Left lung (tissue), 10 donors: ENCODE data around the gene ST7L. TPM values are rescaled to one million over a fixed set of nuclear protein-coding genes. Genes with fewer than 3 reads are reported as not detected.
"Not testable (repeated sequence)": the region's sequence is repeated elsewhere in the genome, so short reads cannot be mapped to it uniquely, and the experiment has no call there.

ENCODE experiments used
- ATAC-seq: fragments of 200-7000 bp; cut with Tn5 transposase; one replicate; pipeline ENCODE4 v1.9.1; 2020; ENCODE audit warnings: moderate library complexity
- DNase-seq, 4 donors: peaks; one replicate each; pipeline ENCODE4 v3.0.0-alpha.2; 2013 to 2020
- H3K27ac ChIP-seq, 2 donors: fragments of 200-600 bp; sonication (generic) in 1 of 2; one replicate each; pipeline versions ENCODE4 v1.5.0 to v1.8.0; 2020 to 2021
- H3K27me3 ChIP-seq, 2 donors: fragments of 200-600 bp; sonication (generic) in 1 of 2; one replicate each; pipeline versions ENCODE4 v1.5.0 to v1.8.0; 2020 to 2021
- H3K36me3 ChIP-seq, 2 donors: fragments of 200-600 bp; sonication (generic) in 1 of 2; one replicate each; pipeline versions ENCODE4 v1.5.0 to v1.8.0; 2020 to 2021
- H3K4me1 ChIP-seq, 2 donors: fragments of 200-600 bp; one replicate each; pipeline ENCODE4 v1.8.0; 2021
- H3K4me3 ChIP-seq, 2 donors: fragments of 200-600 bp; sonication (generic) in 1 of 2; one replicate each; pipeline versions ENCODE4 v1.5.0 to v1.8.0; 2020 to 2021; ENCODE audit warnings: mild to moderate bottlenecking in 1 of 2
- H3K9me3 ChIP-seq, 2 donors: fragments of 200-600 bp; sonication (generic) in 1 of 2; one replicate each; pipeline versions ENCODE4 v1.5.0 to v1.8.0; 2020 to 2021
- intact Hi-C, 2 donors: fragments of 100-400 bp; cut with DNase I; formaldehyde crosslinking; loops; one replicate each; pipeline versions ENCODE4 v1.11.2 to v1.14.2; 2022
- polyA plus RNA-seq, 6 donors: library from polyadenylated mRNA; unstranded; fragments of 120-200 nt; gene quantifications; one replicate each; pipeline ENCODE4 v1.2.1, GENCODE V29; 2013; ENCODE audit not compliant: insufficient read length in 6 of 6
- total RNA-seq, 2 donors: library from RNA; stranded (reverse); fragmentation: NEBNext Ultra II Directional; extraction: Animal tissue kit (Norgen Biotek cat#: 25700); gene quantifications; one replicate each; pipeline ENCODE4 v1.2.1, GENCODE V29; 2021
- TF ChIP-seq, protein P1 (sequence below), 2 donors: fragments of 200-600 bp; sonication (generic) in 1 of 2; IDR thresholded peaks; one replicate each; pipeline versions ENCODE4 v1.5.0 to v1.8.0; 2021; ENCODE audit warnings: antibody characterized with exemption in 2 of 2
- donor health status: DM: no; HTN: yes; CAD: no.
- donor health status: DM: no; HTN: no; CAD: no.

ST7L gene
- total and polyA plus RNA-seq, 8 donors, result 15.9 to 35.2 (median 26.8) TPM

DNA sequence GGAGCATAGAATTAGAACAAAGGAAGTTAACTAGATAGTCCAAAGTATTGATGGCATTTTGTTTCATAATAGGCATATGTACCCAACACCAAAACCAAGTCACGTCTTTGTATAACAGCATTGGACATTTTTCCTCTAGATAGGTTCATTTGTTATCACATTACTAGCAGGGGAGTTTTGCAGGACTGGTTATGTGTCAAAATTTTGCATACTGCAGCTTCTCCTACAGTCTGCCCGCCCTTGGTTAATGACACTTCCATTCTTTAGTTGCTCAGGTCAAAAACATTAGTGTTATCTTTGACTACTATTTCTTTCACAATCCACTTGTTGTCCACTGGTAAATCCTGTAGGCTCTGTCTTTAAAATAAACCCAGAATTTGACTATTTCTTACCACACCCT is 9.6 kb upstream of the ST7L start:
- DNase-seq (no peak), ATAC-seq (no peak)
- Histone ChIP-seq H3K27ac (no peak overlapping the region), H3K9me3 (no peaks in the 10 kb centered on the region), H3K36me3 (peaks cover 0 to 8% of the 10 kb centered on the region in 2 donors), H3K4me1 (peaks cover 12 to 97% of the 10 kb centered on the region in 2 donors), H3K27me3 (no peaks in the 10 kb centered on the region), H3K4me3 (no peak overlapping the region)
- intact Hi-C loops, result loop anchor here in 1 of 2 donors (10.0 kb wide), 2 partner anchors 46 to 76 kb away; partner anchors contain the start of genes MOV10 and RHOC
- TF ChIP-seq, protein P1, sequence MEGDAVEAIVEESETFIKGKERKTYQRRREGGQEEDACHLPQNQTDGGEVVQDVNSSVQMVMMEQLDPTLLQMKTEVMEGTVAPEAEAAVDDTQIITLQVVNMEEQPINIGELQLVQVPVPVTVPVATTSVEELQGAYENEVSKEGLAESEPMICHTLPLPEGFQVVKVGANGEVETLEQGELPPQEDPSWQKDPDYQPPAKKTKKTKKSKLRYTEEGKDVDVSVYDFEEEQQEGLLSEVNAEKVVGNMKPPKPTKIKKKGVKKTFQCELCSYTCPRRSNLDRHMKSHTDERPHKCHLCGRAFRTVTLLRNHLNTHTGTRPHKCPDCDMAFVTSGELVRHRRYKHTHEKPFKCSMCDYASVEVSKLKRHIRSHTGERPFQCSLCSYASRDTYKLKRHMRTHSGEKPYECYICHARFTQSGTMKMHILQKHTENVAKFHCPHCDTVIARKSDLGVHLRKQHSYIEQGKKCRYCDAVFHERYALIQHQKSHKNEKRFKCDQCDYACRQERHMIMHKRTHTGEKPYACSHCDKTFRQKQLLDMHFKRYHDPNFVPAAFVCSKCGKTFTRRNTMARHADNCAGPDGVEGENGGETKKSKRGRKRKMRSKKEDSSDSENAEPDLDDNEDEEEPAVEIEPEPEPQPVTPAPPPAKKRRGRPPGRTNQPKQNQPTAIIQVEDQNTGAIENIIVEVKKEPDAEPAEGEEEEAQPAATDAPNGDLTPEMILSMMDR (IDR thresholded peaks at IDR 0.05), result no peak

DNA sequence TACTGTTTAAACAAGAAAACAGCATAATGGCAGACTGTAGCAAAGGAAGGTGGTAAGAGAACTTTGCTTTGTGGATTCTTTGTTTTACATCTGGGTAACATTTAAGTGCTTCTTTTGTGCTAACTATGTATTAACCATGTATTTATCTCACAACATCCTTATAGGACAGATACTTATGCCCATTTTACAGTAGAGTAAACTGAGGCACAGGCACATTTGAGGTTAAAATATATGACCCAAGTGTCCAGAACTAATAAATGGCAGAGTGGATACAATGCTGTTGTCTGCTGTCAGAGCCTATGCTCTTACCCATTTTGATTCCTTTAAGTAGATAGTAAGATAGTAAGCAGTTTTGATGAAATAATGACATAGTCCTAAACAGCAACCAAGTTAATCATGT is 7.9 kb upstream of the ST7L start:
- intact Hi-C loops, result loop anchor here in 1 of 2 donors (10.0 kb wide), 2 partner anchors 48 to 78 kb away; partner anchors contain the start of genes MOV10 and RHOC
- Histone ChIP-seq H3K4me1 (peaks cover 19 to 96% of the 10 kb centered on the region in 2 donors), H3K27ac (no peak overlapping the region), H3K36me3 (peaks cover 0 to 8% of the 10 kb centered on the region in 2 donors), H3K4me3 (no peak overlapping the region), H3K9me3 (no peaks in the 10 kb centered on the region), H3K27me3 (no peaks in the 10 kb centered on the region)
- TF ChIP-seq, protein P1 (IDR thresholded peaks at IDR 0.05), result no peak
- ATAC-seq (no peak), DNase-seq (no peak)

DNA sequence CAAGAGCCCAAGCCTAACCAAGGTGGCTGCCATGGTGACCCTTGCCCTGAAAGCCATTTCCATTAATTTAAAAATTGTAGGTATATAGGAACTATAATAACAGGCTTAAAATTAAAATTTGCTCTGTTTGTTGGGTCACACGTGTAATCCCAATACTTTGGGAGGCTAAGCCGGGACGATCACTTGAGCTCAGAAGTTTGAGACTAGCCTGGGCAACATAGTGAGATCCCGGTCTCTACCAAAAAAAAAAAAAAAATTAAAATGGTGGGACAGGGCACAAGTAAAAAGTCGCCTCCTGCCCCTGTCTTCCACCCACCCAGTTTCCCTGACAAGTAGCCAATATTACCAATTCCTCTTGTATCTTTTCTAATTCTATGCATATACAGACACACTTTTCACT is 7.3 kb upstream of the ST7L start:
- DNase-seq, result no peak
- no peaks in the 10 kb centered on the region for H3K27me3 ChIP-seq
- TF ChIP-seq, protein P1 (IDR thresholded peaks at IDR 0.05), result no peak
- no peak overlapping the region for H3K4me3 ChIP-seq
- H3K4me1 ChIP-seq, result peaks cover 26 to 96% of the 10 kb centered on the region in 2 donors
- intact Hi-C loops, result loop anchor here in 1 of 2 donors (10.0 kb wide), 2 partner anchors 49 to 79 kb away; partner anchors contain the start of genes MOV10 and RHOC
- ATAC-seq, result no peak
- peaks cover 0 to 8% of the 10 kb centered on the region in 2 donors for H3K36me3 ChIP-seq
- H3K9me3 ChIP-seq, result no peaks in the 10 kb centered on the region
- no peak overlapping the region for H3K27ac ChIP-seq

DNA sequence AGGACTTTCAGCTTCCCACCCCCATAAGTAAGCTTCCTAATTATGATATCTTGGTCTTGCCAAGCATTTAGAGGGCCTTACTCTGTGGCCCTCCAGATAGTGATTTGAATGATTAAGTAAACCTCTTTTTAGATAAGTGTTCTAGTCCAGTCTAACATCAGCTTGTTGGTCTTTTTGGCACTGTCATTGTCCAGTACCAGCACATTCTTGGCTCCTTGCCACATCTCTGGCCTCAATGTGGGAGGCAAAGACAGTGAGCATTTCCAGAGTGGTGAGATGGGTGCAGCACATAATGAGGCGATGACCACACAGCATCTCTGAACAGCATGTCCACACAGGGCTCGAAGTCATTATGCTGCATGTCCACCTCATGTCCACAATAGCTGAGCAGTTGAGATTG is 6.8 kb upstream of the ST7L start:
- H3K36me3 ChIP-seq, result peaks cover 0 to 6% of the 10 kb centered on the region in 2 donors
- ATAC-seq (no peak), DNase-seq (no peak)
- intact Hi-C loops, result loop anchor here in 1 of 2 donors (10.0 kb wide), 2 partner anchors 49 to 79 kb away; partner anchors contain the start of genes MOV10 and RHOC
- peaks cover 31 to 98% of the 10 kb centered on the region in 2 donors for H3K4me1 ChIP-seq
- no peaks in the 10 kb centered on the region for H3K27me3 ChIP-seq
- TF ChIP-seq, protein P1 (IDR thresholded peaks at IDR 0.05), result no peak
- peak overlapping the region in 1 of 2 donors; percentile 28 for H3K27ac ChIP-seq
- no peaks in the 10 kb centered on the region for H3K9me3 ChIP-seq
- H3K4me3 ChIP-seq, result no peak overlapping the region

DNA sequence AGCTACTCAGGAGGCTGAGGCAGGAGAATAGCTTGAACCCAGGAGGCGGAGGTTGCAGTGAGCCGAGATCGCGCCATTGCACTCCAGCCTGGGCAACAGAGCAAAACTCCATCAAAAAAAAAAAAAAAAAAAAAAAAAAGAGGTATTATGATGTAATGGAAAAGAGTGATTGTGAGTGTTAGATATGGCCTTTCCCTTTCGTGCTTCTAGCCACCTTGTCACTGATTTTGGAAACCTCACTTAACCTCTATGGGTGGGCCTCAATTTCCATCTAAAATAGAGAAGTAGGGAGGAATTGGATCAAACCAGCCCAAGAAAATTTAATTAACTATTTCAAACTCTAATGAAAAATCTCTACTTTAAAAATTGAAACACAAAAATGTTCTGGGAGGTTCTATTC is 5.6 kb upstream of the ST7L start:
- not testable (repeated sequence) for DNase-seq, H3K27ac ChIP-seq, H3K4me3 ChIP-seq, H3K36me3 ChIP-seq, H3K27me3 ChIP-seq, H3K9me3 ChIP-seq, ATAC-seq
- peaks cover 34 to 89% of the 10 kb centered on the region in 2 donors for H3K4me1 ChIP-seq
- intact Hi-C loops, result loop anchor here in 1 of 2 donors (10.0 kb wide), 2 partner anchors 50 to 80 kb away; partner anchors contain the start of genes MOV10 and RHOC

- peak overlapping the region; percentile 98 to 99 for H3K27ac ChIP-seq
- intact Hi-C loops, result loop anchor here in 1 of 2 donors (10.0 kb wide), 2 partner anchors 54 to 84 kb away; partner anchors contain the start of genes MOV10 and RHOC
Measured at GRCh38 chr1:112620377-112620695, 1.4 kb upstream of the ST7L start.

More at GRCh38 chr1:112620377-112620695, 1.4 kb upstream of the ST7L start:
- H3K9me3 ChIP-seq, result no peaks in the 10 kb centered on the region
- TF ChIP-seq, protein P1 (IDR thresholded peaks at IDR 0.05), result no peak
- peaks cover 0 to 8% of the 10 kb centered on the region in 2 donors for H3K36me3 ChIP-seq
- DNase-seq (peak in 1 of 4 donors; percentile 51), ATAC-seq (no peak)
- H3K4me1 ChIP-seq, result peaks cover 26 to 66% of the 10 kb centered on the region in 2 donors
- H3K27me3 ChIP-seq, result no peaks in the 10 kb centered on the region
- H3K4me3 ChIP-seq, result peak overlapping the region; percentile 86 to 89
